Neural cell (in vitro differentiated cells): ENCODE measurements around the gene ZDHHC12.

Source experiments
- EP300 ChIP-seq: fragments of 450-650 bp; conservative IDR thresholded peaks from 2 replicates; pipeline ENCODE4 v1.6.1; 2014; ENCODE audit warnings: antibody characterized with exemption, mild to moderate bottlenecking, moderate library complexity; ENCODE audit not compliant: poor library complexity, severe bottlenecking
- EZH2 ChIP-seq: fragments of 200-600, 300-800 bp; shearing (Covaris generic), sonication (generic); IDR thresholded peaks from 2 replicates; pipeline ENCODE4 v1.6.1; 2014; ENCODE audit warnings: antibody characterized with exemption, low read length, borderline replicate concordance, mild to moderate bottlenecking; ENCODE audit not compliant: insufficient read depth, poor library complexity, severe bottlenecking
- MXI1 ChIP-seq: fragments of 450-650 bp; conservative IDR thresholded peaks from 2 replicates; pipeline ENCODE4 v1.6.1; 2014; ENCODE audit warnings: antibody characterized with exemption, mild to moderate bottlenecking; ENCODE audit not compliant: poor library complexity, severe bottlenecking
- POLR2AphosphoS5 ChIP-seq: IDR thresholded peaks from 2 replicates; pipeline ENCODE4 v1.6.1; 2012
- SMC3 ChIP-seq: fragments of 450-650 bp; conservative IDR thresholded peaks from 2 replicates; pipeline ENCODE4 v1.6.1; 2014; ENCODE audit warnings: antibody characterized with exemption, mild to moderate bottlenecking, moderate library complexity; ENCODE audit not compliant: poor library complexity
- TAF1 ChIP-seq: IDR thresholded peaks from 2 replicates; pipeline ENCODE4 v1.6.1; 2012; ENCODE audit warnings: low read depth
- TF ChIP-seq, protein P1 (sequence below): fragments of 450-650 bp; IDR thresholded peaks from 2 replicates; pipeline ENCODE4 v1.5.1; 2014; ENCODE audit warnings: antibody characterized with exemption, mild to moderate bottlenecking, moderate library complexity; ENCODE audit not compliant: poor library complexity, severe bottlenecking

DNA sequence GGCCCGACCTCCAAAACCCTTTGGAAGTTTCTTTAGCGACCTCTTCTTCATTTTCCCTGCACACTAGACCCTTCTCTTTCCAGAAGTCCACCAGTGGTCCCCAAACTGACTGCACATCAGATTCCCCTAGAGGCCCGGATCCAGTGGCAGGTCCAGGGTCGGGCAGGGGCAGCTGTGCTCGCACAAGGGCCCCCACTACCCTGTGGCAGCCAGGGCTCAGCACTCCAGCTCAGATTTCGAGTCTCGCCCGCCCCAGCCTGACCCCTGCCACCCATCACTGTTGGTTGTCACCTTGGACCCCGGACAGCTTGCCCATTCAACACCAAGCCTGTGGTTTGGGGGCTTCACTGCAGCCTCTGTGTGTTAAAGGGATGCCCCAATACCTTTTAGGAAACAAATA is 7.8 kb upstream of the ZDHHC12 start:
- TF ChIP-seq, protein P1, sequence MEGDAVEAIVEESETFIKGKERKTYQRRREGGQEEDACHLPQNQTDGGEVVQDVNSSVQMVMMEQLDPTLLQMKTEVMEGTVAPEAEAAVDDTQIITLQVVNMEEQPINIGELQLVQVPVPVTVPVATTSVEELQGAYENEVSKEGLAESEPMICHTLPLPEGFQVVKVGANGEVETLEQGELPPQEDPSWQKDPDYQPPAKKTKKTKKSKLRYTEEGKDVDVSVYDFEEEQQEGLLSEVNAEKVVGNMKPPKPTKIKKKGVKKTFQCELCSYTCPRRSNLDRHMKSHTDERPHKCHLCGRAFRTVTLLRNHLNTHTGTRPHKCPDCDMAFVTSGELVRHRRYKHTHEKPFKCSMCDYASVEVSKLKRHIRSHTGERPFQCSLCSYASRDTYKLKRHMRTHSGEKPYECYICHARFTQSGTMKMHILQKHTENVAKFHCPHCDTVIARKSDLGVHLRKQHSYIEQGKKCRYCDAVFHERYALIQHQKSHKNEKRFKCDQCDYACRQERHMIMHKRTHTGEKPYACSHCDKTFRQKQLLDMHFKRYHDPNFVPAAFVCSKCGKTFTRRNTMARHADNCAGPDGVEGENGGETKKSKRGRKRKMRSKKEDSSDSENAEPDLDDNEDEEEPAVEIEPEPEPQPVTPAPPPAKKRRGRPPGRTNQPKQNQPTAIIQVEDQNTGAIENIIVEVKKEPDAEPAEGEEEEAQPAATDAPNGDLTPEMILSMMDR, result no peak
- TF ChIP-seq EP300 (no peak), POLR2AphosphoS5 (no peak), SMC3 (no peak), TAF1 (no peak), EZH2 (no peak), MXI1 (no peak)
